A673 (cell line): Measurements from ENCODE around the gene AKTIP. TPM values are rescaled to one million over a fixed set of nuclear protein-coding genes. Genes with fewer than 3 reads are reported as not detected.

ENCODE experiments used
- BruUV-seq: library from RNA; stranded (reverse); fragments of 400-500 nt; replicated peaks from 2 replicates; lab custom pipeline; 2021; lab: Mats Ljungman, UMichigan
- CTCF ChIA-PET: fragments of 300-600 bp; sonication (Branson Sonifier 250); formaldehyde crosslinking; loops from one replicate; lab custom pipeline; 2022; ENCODE audit warnings: antibody characterized with exemption; lab: Charles Lee
- POLR2A ChIA-PET: fragments of 300-600 bp; sonication (Branson Sonifier 250); formaldehyde crosslinking; loops from one replicate; lab custom pipeline; 2022; ENCODE audit warnings: antibody characterized with exemption; ENCODE audit not compliant: low non-redundant PET; lab: Charles Lee
- DNase-seq: peaks from one replicate; pipeline ENCODE4 v3.0.0-alpha.2; 2015; ENCODE audit warnings: low spot score
- H3K27ac ChIP-seq: fragments of 200-600 bp; sonication (generic); 2 replicates; pipeline ENCODE4 v1.5.1; 2016; ENCODE audit warnings: mixed run types, low read depth, mild to moderate bottlenecking, mixed read lengths, antibody characterized with exemption, low read length; ENCODE audit not compliant: poor library complexity, severe bottlenecking
- H3K27me3 ChIP-seq: fragments of 200-600 bp; sonication (generic); replicated peaks from 2 replicates; pipeline ENCODE4 v1.6.1; 2017; ENCODE audit warnings: mixed run types, low read depth, mild to moderate bottlenecking, mixed read lengths, antibody characterized with exemption, low read length; ENCODE audit not compliant: insufficient read depth, poor library complexity
- H3K36me3 ChIP-seq: fragments of 200-600 bp; sonication (generic); 2 replicates; pipeline ENCODE4 v1.6.1; 2016; ENCODE audit warnings: mixed run types, mild to moderate bottlenecking, mixed read lengths, antibody characterized with exemption, low read length; ENCODE audit not compliant: insufficient read depth, poor library complexity, severe bottlenecking
- H3K4me1 ChIP-seq: fragments of 200-600 bp; sonication (generic); 2 replicates; pipeline ENCODE4 v1.6.1; 2017; ENCODE audit warnings: mixed run types, mild to moderate bottlenecking, mixed read lengths, antibody characterized with exemption, low read length; ENCODE audit not compliant: insufficient read depth, poor library complexity, severe bottlenecking
- H3K4me3 ChIP-seq: fragments of 200-600 bp; sonication (generic); 2 replicates; pipeline ENCODE4 v1.5.1; 2016; ENCODE audit warnings: low read depth, mixed run types, mild to moderate bottlenecking, mixed read lengths, low read length; ENCODE audit not compliant: poor library complexity, severe bottlenecking
- H3K9me3 ChIP-seq: fragments of 200-600 bp; sonication (generic); 2 replicates; pipeline ENCODE4 v1.6.1; 2016; ENCODE audit warnings: mixed run types, low read depth, mild to moderate bottlenecking, mixed read lengths, antibody characterized with exemption, low read length; ENCODE audit not compliant: poor library complexity, severe bottlenecking
- CTCF ChIP-seq: fragments of 300-800, 200-600 bp; sonication (generic); conservative IDR thresholded peaks from 2 replicates; pipeline ENCODE4 v1.5.1; 2017; ENCODE audit warnings: low read depth, mild to moderate bottlenecking, antibody characterized with exemption, low read length, moderate library complexity, mixed read lengths
- EZH2 ChIP-seq: fragments of 200-600 bp; sonication (generic); IDR thresholded peaks from 2 replicates; pipeline ENCODE4 v1.6.1; 2017; ENCODE audit warnings: borderline replicate concordance, low read depth, mild to moderate bottlenecking, mixed read lengths, antibody characterized with exemption, low read length; ENCODE audit not compliant: poor library complexity, severe bottlenecking
- intact Hi-C: fragments of 100-400 bp; cut with micrococcal nuclease; formaldehyde crosslinking; loops from one replicate; pipeline ENCODE4 v1.10.0; 2022; ENCODE audit not compliant: unreplicated experiment
- total RNA-seq: library from RNA; stranded (reverse); gene quantifications from 2 replicates; pipeline ENCODE4 v1.2.3, GENCODE V29; 2021

Gene AKTIP
- total RNA-seq, 1 experiment from 2014 or later, result 15.0 TPM

- no peak for DNase-seq
- no TSS peak for BruUV-seq
- no peaks in the 10 kb centered on the region for H3K4me1 ChIP-seq
- ChIA-PET POLR2A (no interaction called here), CTCF (no interaction called here)
- H3K9me3 ChIP-seq, result no peaks in the 10 kb centered on the region
- H3K27me3 ChIP-seq, result no peaks in the 10 kb centered on the region
- no peaks in the 10 kb centered on the region for H3K36me3 ChIP-seq
- no peak overlapping the region for H3K27ac ChIP-seq
- no peak for TF ChIP-seq EZH2
- no peak for TF ChIP-seq CTCF
- intact Hi-C loops, result loop anchor here (5.0 to 10.0 kb wide), 2 partner anchors 156 to 1444 kb away; no protein-coding TSS in a partner anchor
- H3K4me3 ChIP-seq, result no peak overlapping the region
Observed at GRCh38 chr16:53511084-53511402, 8.0 kb upstream of the AKTIP start.

- no peaks in the 10 kb centered on the region for H3K36me3 ChIP-seq
- BruUV-seq, result no TSS peak
- POLR2A ChIA-PET, result interaction anchor here (0.5 kb wide), 1 partner anchor 921 kb away, joined by 3 read pairs; no protein-coding TSS in a partner anchor
- CTCF ChIA-PET, result no interaction called here
- no peak for TF ChIP-seq EZH2
- no peak for TF ChIP-seq CTCF
- H3K27ac ChIP-seq, result no peak overlapping the region
- H3K4me3 ChIP-seq, result no peak overlapping the region
- H3K4me1 ChIP-seq, result no peaks in the 10 kb centered on the region
- no peak for DNase-seq
- intact Hi-C loops, result loop anchor here (5.0 to 10.0 kb wide), 2 partner anchors 156 to 1443 kb away; no protein-coding TSS in a partner anchor
- H3K9me3 ChIP-seq, result no peaks in the 10 kb centered on the region
- no peaks in the 10 kb centered on the region for H3K27me3 ChIP-seq
Observed at GRCh38 chr16:53510704-53511070, 7.7 kb upstream of the AKTIP start.

GRCh38 chr16:53509906-53510703, 7.1 kb upstream of the AKTIP start:
- TF ChIP-seq EZH2 (no peak), CTCF (peak; percentile 96)
- ChIA-PET POLR2A (interaction anchor here (0.5 kb wide), 1 partner anchor 921 kb away, joined by 3 read pairs; no protein-coding TSS in a partner anchor), CTCF (interaction anchor here (0.5 to 0.8 kb wide), 2 partner anchors 233 to 533 kb away, joined by 3 to 4 read pairs; no protein-coding TSS in a partner anchor)
- no TSS peak for BruUV-seq
- intact Hi-C loops, result loop anchor here (5.0 to 10.0 kb wide), 3 partner anchors 155 to 1443 kb away; partner anchors contain the start of genes CHD9 and CHD9NB
- Histone ChIP-seq H3K27me3 (no peaks in the 10 kb centered on the region), H3K27ac (no peak overlapping the region), H3K4me3 (no peak overlapping the region), H3K36me3 (no peaks in the 10 kb centered on the region), H3K9me3 (no peaks in the 10 kb centered on the region), H3K4me1 (no peaks in the 10 kb centered on the region)
- DNase-seq, result peak; percentile 74
